ENCODE measurements around the gene C16orf46.

The C16orf46 gene

DNA sequence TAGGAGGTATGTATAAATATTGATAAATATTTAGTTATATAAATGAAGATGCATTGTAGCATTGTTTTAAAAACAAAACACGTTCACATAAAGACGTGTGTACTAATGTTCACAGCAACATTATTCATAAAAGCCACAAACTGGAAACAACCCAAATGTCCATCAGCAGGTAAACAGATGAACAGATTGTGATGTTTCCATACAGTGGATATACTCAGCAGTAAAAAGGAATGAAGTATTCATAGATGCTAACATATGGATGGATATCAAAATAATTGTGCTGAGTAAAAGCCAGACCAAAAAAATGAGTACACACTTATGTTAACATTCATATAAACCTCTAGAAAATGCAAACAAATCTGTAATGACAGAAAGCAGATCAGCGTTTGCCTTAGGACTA is 64.1 kb downstream of the C16orf46 start:
- no peak for TF ChIP-seq CTCF (conservative IDR thresholded peaks at IDR 0.05)
- H3K27ac ChIP-seq: no peak overlapping the region

Measured in VCaP (cell line).